Measurements from ENCODE around the gene DMD. TPM values are rescaled to one million over a fixed set of nuclear protein-coding genes. Genes with fewer than 3 reads are reported as not detected.

The DMD gene
- total and polyA plus RNA-seq, 2 of the 13 experiments (the other 11 are each of a cell fraction or from before 2014, with no cell fraction given): 17.6 to 25.9 TPM

GRCh38 chrX:31747411-31747810 is 1463.9 kb downstream of the DMD start:
- FAIRE-seq: no peak
- POLR2A ChIA-PET: no interaction called here
- ATAC-seq: no peak
- in situ Hi-C loops (cut with HindIII; ENCODE audit: extremely low pct_ligation_motif_present, low pct_unique_long_range_greater_than_20kb) (no loop called here), intact Hi-C loops (cut with micrococcal nuclease; ENCODE audit: unreplicated experiment) (no loop called here)
- no peak overlapping the region for H3K4me3 ChIP-seq (replicated peaks in 1 of 3; ENCODE audit: insufficient read depth in 1 of 3, low read depth in 2 of 3, low read length in 3 of 3)
- no peaks in the 10 kb centered on the region for H3K9me3 ChIP-seq (ENCODE audit: low read length)
- 16% methylated on average over 5 of the region's 5 CpGs for WGBS (ENCODE audit: low lambda C conversion rate)
- H4K20me1 ChIP-seq (ENCODE audit: insufficient read depth, low read length): no peaks in the 10 kb centered on the region
- TF ChIP-seq PCBP1 (IDR thresholded peaks at IDR 0.05; ENCODE audit: borderline replicate concordance, low read depth, low read length) (no peak), ZBTB39 (CRISPR knock-in tag; IDR thresholded peaks at IDR 0.05) (no peak), HOXA3 (CRISPR knock-in tag; IDR thresholded peaks at IDR 0.05) (no peak), PRPF4 (IDR thresholded peaks at IDR 0.05; ENCODE audit: low read depth, low read length, poor library complexity, severe bottlenecking) (no peak), FOXM1 (CRISPR knock-in tag; IDR thresholded peaks at IDR 0.05) (no peak), USF2 (IDR thresholded peaks at IDR 0.05; ENCODE audit: low read depth, low read length) (no peak), USF2 (CRISPR knock-in tag; IDR thresholded peaks at IDR 0.05; ENCODE audit: borderline replicate concordance) (no peak), NCOA5 (CRISPR knock-in tag; IDR thresholded peaks at IDR 0.05) (no peak), ZNF569 (CRISPR knock-in tag; IDR thresholded peaks at IDR 0.05; ENCODE audit: borderline replicate concordance) (no peak)
- no peak overlapping the region for H3K4me2 ChIP-seq (ENCODE audit: low read depth, low read length)
- no peaks in the 10 kb centered on the region for H3K79me2 ChIP-seq (ENCODE audit: insufficient read depth, low read length)
- no peak for DNase-seq (ENCODE audit: low spot score)
- H3K36me3 ChIP-seq (replicated peaks in 1 of 2; ENCODE audit: control insufficient read depth in 1 of 2, insufficient read depth in 2 of 2, low read length in 2 of 2): no peaks in the 10 kb centered on the region
- no peak overlapping the region for H2AFZ ChIP-seq (ENCODE audit: low read length)
- no peaks in the 10 kb centered on the region for H3K4me1 ChIP-seq (ENCODE audit: insufficient read depth, low read length)
- H3K27me3 ChIP-seq (ENCODE audit: control insufficient read depth in 1 of 2, insufficient read depth in 2 of 2, low read length in 2 of 2): no peaks in the 10 kb centered on the region
- CTCF ChIA-PET (ENCODE audit: low intra/inter-chr PET ratio, low total read pairs): no interaction called here
- H3K9ac ChIP-seq (ENCODE audit: insufficient read depth, low read depth, low read length): no peak overlapping the region
- no peak overlapping the region for H3K27ac ChIP-seq (ENCODE audit: extremely low read length, insufficient read depth, low read length)
- BruUV-seq (replicated peaks): no TSS peak

All from HepG2 (cell line).